Activated CD4-positive, alpha-beta memory T cell treated with anti-CD3 and anti-CD28 coated beads for 36 hours (primary cell): ENCODE measurements around the gene PER1. TPM values are rescaled to one million over a fixed set of nuclear protein-coding genes. Genes with fewer than 3 reads are reported as not detected.
A peak's percentile ranks its signal among the peaks of the same experiment; 100 is the strongest.

ENCODE experiments used
- CTCF ChIA-PET: fragments of 350-600 bp; sonication (Branson Sonifier 250); formaldehyde crosslinking; loops from one replicate; lab custom pipeline; 2021; ENCODE audit warnings: antibody characterized with exemption, inconsistent platforms; lab: Charles Lee
- POLR2A ChIA-PET: fragments of 350-600 bp; sonication (Branson Sonifier 250); formaldehyde crosslinking; loops from one replicate; lab custom pipeline; 2021; ENCODE audit warnings: antibody characterized with exemption; lab: Charles Lee
- DNase-seq: peaks from one replicate; pipeline ENCODE4 v3.0.0-alpha.2; 2020
- H3K27ac Mint-ChIP-seq: one replicate; pipeline ENCODE4 v1.8.0; 2021; ENCODE audit warnings: mixed read lengths
- H3K27me3 Mint-ChIP-seq: one replicate; pipeline ENCODE4 v1.8.0; 2021; ENCODE audit warnings: mixed read lengths
- H3K36me3 Mint-ChIP-seq: one replicate; pipeline ENCODE4 v1.8.0; 2021; ENCODE audit warnings: mixed read lengths
- H3K4me1 Mint-ChIP-seq: one replicate; pipeline ENCODE4 v1.8.0; 2021; ENCODE audit warnings: low read depth, mixed read lengths
- H3K4me3 Mint-ChIP-seq: one replicate; pipeline ENCODE4 v1.8.0; 2021; ENCODE audit warnings: mild to moderate bottlenecking, mixed read lengths
- H3K9me3 Mint-ChIP-seq: one replicate; pipeline ENCODE4 v1.8.0; 2021; ENCODE audit warnings: mixed read lengths
- intact Hi-C: fragments of 100-400 bp; cut with micrococcal nuclease; formaldehyde crosslinking; loops from one replicate; pipeline ENCODE4 v1.15.1; 2023
- total RNA-seq, 2 experiments: library from RNA; stranded (reverse); gene quantifications; one replicate each; pipeline ENCODE4 v1.2.3, GENCODE V29; 2021

Gene PER1
- total RNA-seq, 2 experiments from 2014 or later, result 48.9 to 56.3 TPM

- H3K36me3 Mint-ChIP-seq, result peaks cover 9% of the 10 kb centered on the region
- no peak for DNase-seq
- H3K27ac Mint-ChIP-seq, result no peak overlapping the region
- H3K9me3 Mint-ChIP-seq, result no peaks in the 10 kb centered on the region
- no peak overlapping the region for H3K4me3 Mint-ChIP-seq
- H3K4me1 Mint-ChIP-seq, result peaks cover 2% of the 10 kb centered on the region
- intact Hi-C loops, result loop anchor here (1.0 to 5.0 kb wide), 5 partner anchors 13 to 299 kb away; partner anchors contain the start of genes NDEL1 and SLC25A35
- POLR2A ChIA-PET, result interaction anchor here (1.1 to 3.0 kb wide), 6 partner anchors 9 to 84 kb away, joined by 3 to 28 read pairs (median 5); no protein-coding TSS in a partner anchor
- H3K27me3 Mint-ChIP-seq, result peaks cover 1% of the 10 kb centered on the region
- CTCF ChIA-PET, result interaction anchor here (0.7 to 4.6 kb wide), 19 partner anchors 11 to 157 kb away, joined by 3 to 37 read pairs (median 6); partner anchors contain the start of genes ALOXE3, HES7, PER1 and SLC25A35
Measured at GRCh38 chr17:8137645-8138373, 14.4 kb downstream of the PER1 start.

- Mint-ChIP-seq H3K4me3 (no peak overlapping the region), H3K9me3 (no peaks in the 10 kb centered on the region), H3K27me3 (no peaks in the 10 kb centered on the region), H3K36me3 (no peaks in the 10 kb centered on the region), H3K27ac (no peak overlapping the region), H3K4me1 (peaks cover 6% of the 10 kb centered on the region)
- POLR2A ChIA-PET, result no interaction called here
- CTCF ChIA-PET, result interaction anchor here (0.7 to 2.3 kb wide), 5 partner anchors 13 to 60 kb away, joined by 4 to 7 read pairs (median 5); no protein-coding TSS in a partner anchor
- DNase-seq, result no peak
- intact Hi-C loops, result no loop called here
Measured at GRCh38 chr17:8133941-8134340, 18.3 kb downstream of the PER1 start.

GRCh38 chr17:8133399-8133798 is 18.8 kb downstream of the PER1 start:
- Mint-ChIP-seq H3K4me3 (no peak overlapping the region), H3K27me3 (no peaks in the 10 kb centered on the region), H3K36me3 (no peaks in the 10 kb centered on the region), H3K9me3 (no peaks in the 10 kb centered on the region), H3K27ac (no peak overlapping the region), H3K4me1 (peaks cover 6% of the 10 kb centered on the region)
- no peak for DNase-seq
- CTCF ChIA-PET, result interaction anchor here (0.7 to 2.3 kb wide), 5 partner anchors 13 to 59 kb away, joined by 4 to 7 read pairs (median 5); no protein-coding TSS in a partner anchor
- POLR2A ChIA-PET, result no interaction called here
- intact Hi-C loops, result no loop called here

- CTCF ChIA-PET, result interaction anchor here (0.6 to 0.9 kb wide), 2 partner anchors 58 to 123 kb away, joined by 4 to 5 read pairs; no protein-coding TSS in a partner anchor
- POLR2A ChIA-PET, result interaction anchor here (1.7 kb wide), 1 partner anchor 41 kb away, joined by 9 read pairs; no protein-coding TSS in a partner anchor
Measured at GRCh38 chr17:8131844-8132441, 20.3 kb downstream of the PER1 start.

GRCh38 chr17:8128125-8128784 is 23.9 kb downstream of the PER1 start:
- intact Hi-C loops, result loop anchor here (10.0 kb wide), 1 partner anchor 693 kb away; the partner anchor contains the start of genes FGF11 and TMEM102
- DNase-seq, result no peak
- Mint-ChIP-seq H3K36me3 (peaks cover 3% of the 10 kb centered on the region), H3K4me3 (no peak overlapping the region), H3K9me3 (no peaks in the 10 kb centered on the region), H3K27ac (no peak overlapping the region), H3K27me3 (peaks cover 23% of the 10 kb centered on the region), H3K4me1 (peaks cover 39% of the 10 kb centered on the region)
- ChIA-PET POLR2A (interaction anchor here (1.0 to 2.0 kb wide), 2 partner anchors 10 to 45 kb away, joined by 3 to 10 read pairs; no protein-coding TSS in a partner anchor), CTCF (interaction anchor here (1.7 to 1.8 kb wide), 2 partner anchors 9 to 68 kb away, joined by 4 to 8 read pairs; partner anchors contain the start of gene ALOXE3)

More at GRCh38 chr17:8131844-8132441, 20.3 kb downstream of the PER1 start:
- Mint-ChIP-seq H3K27me3 (peaks cover 5% of the 10 kb centered on the region), H3K36me3 (no peaks in the 10 kb centered on the region), H3K4me1 (peaks cover 10% of the 10 kb centered on the region), H3K27ac (peak overlapping the region; percentile 14), H3K9me3 (no peaks in the 10 kb centered on the region), H3K4me3 (peak overlapping the region; percentile 1)
- intact Hi-C loops, result no loop called here
- DNase-seq, result no peak

GRCh38 chr17:8126491-8127066 is 25.6 kb downstream of the PER1 start:
- H3K4me1 Mint-ChIP-seq, result peaks cover 43% of the 10 kb centered on the region
- DNase-seq, result peak; percentile 62
- ChIA-PET CTCF (interaction anchor here (1.6 to 1.8 kb wide), 4 partner anchors 8 to 84 kb away, joined by 3 to 14 read pairs (median 6); partner anchors contain the start of genes ALOXE3 and AURKB), POLR2A (interaction anchor here (0.6 to 2.0 kb wide), 6 partner anchors 12 to 143 kb away, joined by 3 to 10 read pairs (median 4); partner anchors contain the start of gene PER1)
- peak overlapping the region; percentile 38 for H3K27ac Mint-ChIP-seq
- H3K27me3 Mint-ChIP-seq, result peaks cover 30% of the 10 kb centered on the region
- H3K9me3 Mint-ChIP-seq, result no peaks in the 10 kb centered on the region
- intact Hi-C loops, result loop anchor here (10.0 kb wide), 1 partner anchor 692 kb away; the partner anchor contains the start of genes FGF11 and TMEM102
- peaks cover 3% of the 10 kb centered on the region for H3K36me3 Mint-ChIP-seq
- peak overlapping the region; percentile 87 for H3K4me3 Mint-ChIP-seq

- POLR2A ChIA-PET, result interaction anchor here (0.9 to 2.0 kb wide), 2 partner anchors 47 to 144 kb away, joined by 3 to 10 read pairs; no protein-coding TSS in a partner anchor
- peaks cover 3% of the 10 kb centered on the region for H3K36me3 Mint-ChIP-seq
- CTCF ChIA-PET, result interaction anchor here (1.6 to 1.7 kb wide), 3 partner anchors 12 to 85 kb away, joined by 3 to 14 read pairs (median 4); partner anchors contain the start of gene AURKB
- peaks cover 32% of the 10 kb centered on the region for H3K27me3 Mint-ChIP-seq
- peaks cover 45% of the 10 kb centered on the region for H3K4me1 Mint-ChIP-seq
- DNase-seq, result no peak
- H3K9me3 Mint-ChIP-seq, result no peaks in the 10 kb centered on the region
- peak overlapping the region; percentile 89 for H3K27ac Mint-ChIP-seq
- H3K4me3 Mint-ChIP-seq, result peak overlapping the region; percentile 83
- intact Hi-C loops, result loop anchor here (1.0 to 10.0 kb wide), 3 partner anchors 12 to 691 kb away; partner anchors contain the start of genes FGF11, PER1 and TMEM102
Measured at GRCh38 chr17:8125947-8126490, 26.2 kb downstream of the PER1 start.

- Mint-ChIP-seq H3K4me1 (peaks cover 50% of the 10 kb centered on the region), H3K27ac (peak overlapping the region; percentile 89), H3K27me3 (peaks cover 37% of the 10 kb centered on the region), H3K9me3 (peaks cover 2% of the 10 kb centered on the region), H3K4me3 (peak overlapping the region; percentile 83), H3K36me3 (peaks cover 6% of the 10 kb centered on the region)
- ChIA-PET CTCF (interaction anchor here (1.0 to 3.8 kb wide), 4 partner anchors 13 to 175 kb away, joined by 3 to 35 read pairs (median 4); partner anchors contain the start of gene AURKB), POLR2A (interaction anchor here (1.3 to 6.8 kb wide), 2 partner anchors 24 to 48 kb away, joined by 3 to 52 read pairs; no protein-coding TSS in a partner anchor)
- intact Hi-C loops, result loop anchor here (1.0 to 10.0 kb wide), 3 partner anchors 13 to 691 kb away; partner anchors contain the start of genes FGF11, PER1 and TMEM102
- peak; percentile 94 for DNase-seq
Measured at GRCh38 chr17:8125154-8125946, 26.9 kb downstream of the PER1 start.

- peaks cover 58% of the 10 kb centered on the region for H3K4me1 Mint-ChIP-seq
- POLR2A ChIA-PET, result interaction anchor here (0.6 to 6.8 kb wide), 5 partner anchors 25 to 123 kb away, joined by 3 to 52 read pairs (median 4); partner anchors contain the start of gene CTC1
- intact Hi-C loops, result loop anchor here (1.0 to 10.0 kb wide), 4 partner anchors 14 to 690 kb away; partner anchors contain the start of genes FGF11, PER1 and TMEM102
- CTCF ChIA-PET, result interaction anchor here (0.9 to 3.8 kb wide), 8 partner anchors 14 to 176 kb away, joined by 3 to 35 read pairs (median 4); no protein-coding TSS in a partner anchor
- peaks cover 39% of the 10 kb centered on the region for H3K27me3 Mint-ChIP-seq
- H3K9me3 Mint-ChIP-seq, result peaks cover 2% of the 10 kb centered on the region
- peak overlapping the region; percentile 35 for H3K27ac Mint-ChIP-seq
- peak overlapping the region; percentile 83 for H3K4me3 Mint-ChIP-seq
- peak; percentile 52 for DNase-seq
- peaks cover 14% of the 10 kb centered on the region for H3K36me3 Mint-ChIP-seq
Measured at GRCh38 chr17:8124350-8125153, 27.7 kb downstream of the PER1 start.
